Mammary epithelial cell (primary cell): ENCODE data around the gene ZNF580.

Experiments used
- EZH2 ChIP-seq: IDR thresholded peaks from 2 replicates; pipeline ENCODE4 v1.6.1; 2012; ENCODE audit warnings: low read length, inconsistent platforms, borderline replicate concordance
- TF ChIP-seq, protein P1 (sequence below), 2 donors: IDR thresholded peaks in 1 of 2; conservative IDR thresholded peaks in 1 of 2; 2 replicates each; pipeline ENCODE4 v1.5.1; 2011 to 2012; ENCODE audit warnings: inconsistent platforms in 2 of 2, low read length in 2 of 2, mild to moderate bottlenecking in 2 of 2, control low read depth in 1 of 2, low read depth in 1 of 2; ENCODE audit not compliant: insufficient read depth in 1 of 2; ENCODE audit errors: extremely low read depth in 1 of 2

DNA sequence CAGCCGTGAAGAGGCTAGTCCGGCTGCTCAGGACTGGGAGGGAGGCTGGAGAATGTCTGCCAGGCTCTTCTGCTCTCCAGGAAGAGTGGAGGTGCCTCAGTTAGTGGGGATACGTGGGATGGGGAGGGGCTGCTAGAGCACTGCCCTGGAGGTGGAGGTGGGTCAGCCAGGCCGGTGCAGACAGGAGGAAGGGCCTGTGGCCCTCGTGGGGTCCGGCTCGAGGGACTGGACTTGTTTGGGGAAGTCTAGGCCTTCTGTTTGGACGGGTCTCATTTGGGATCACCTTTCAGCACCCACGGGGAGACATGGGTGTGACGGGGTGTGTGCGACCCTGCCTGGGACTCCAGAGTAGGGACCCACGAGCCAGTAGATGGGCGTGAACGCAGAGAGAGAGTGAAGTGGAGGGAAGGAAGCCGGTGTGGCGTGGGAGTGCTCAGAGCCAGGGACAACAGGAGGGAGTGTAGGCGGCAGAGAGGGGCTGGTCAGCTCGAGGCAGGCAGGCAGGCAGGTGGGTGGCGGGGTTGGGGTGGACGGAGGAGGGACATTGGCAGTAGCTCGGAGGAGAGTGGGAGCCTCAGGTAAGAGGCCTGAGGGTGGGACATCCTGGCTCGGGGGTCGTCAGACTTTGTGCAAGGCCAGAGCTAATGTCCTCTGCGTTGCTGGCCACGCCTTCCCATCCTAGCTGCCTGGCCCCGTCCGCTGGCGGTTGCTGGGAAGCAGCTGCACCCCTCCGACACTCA is 45.7 kb downstream of the ZNF580 start:
- no peak for TF ChIP-seq EZH2
- TF ChIP-seq, protein P1, sequence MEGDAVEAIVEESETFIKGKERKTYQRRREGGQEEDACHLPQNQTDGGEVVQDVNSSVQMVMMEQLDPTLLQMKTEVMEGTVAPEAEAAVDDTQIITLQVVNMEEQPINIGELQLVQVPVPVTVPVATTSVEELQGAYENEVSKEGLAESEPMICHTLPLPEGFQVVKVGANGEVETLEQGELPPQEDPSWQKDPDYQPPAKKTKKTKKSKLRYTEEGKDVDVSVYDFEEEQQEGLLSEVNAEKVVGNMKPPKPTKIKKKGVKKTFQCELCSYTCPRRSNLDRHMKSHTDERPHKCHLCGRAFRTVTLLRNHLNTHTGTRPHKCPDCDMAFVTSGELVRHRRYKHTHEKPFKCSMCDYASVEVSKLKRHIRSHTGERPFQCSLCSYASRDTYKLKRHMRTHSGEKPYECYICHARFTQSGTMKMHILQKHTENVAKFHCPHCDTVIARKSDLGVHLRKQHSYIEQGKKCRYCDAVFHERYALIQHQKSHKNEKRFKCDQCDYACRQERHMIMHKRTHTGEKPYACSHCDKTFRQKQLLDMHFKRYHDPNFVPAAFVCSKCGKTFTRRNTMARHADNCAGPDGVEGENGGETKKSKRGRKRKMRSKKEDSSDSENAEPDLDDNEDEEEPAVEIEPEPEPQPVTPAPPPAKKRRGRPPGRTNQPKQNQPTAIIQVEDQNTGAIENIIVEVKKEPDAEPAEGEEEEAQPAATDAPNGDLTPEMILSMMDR (conservative IDR thresholded peaks at IDR 0.05 in 1 of 2, IDR thresholded peaks at IDR 0.05 in 1 of 2; ENCODE audit: extremely low read depth in 1 of 2, insufficient read depth in 1 of 2, low read depth in 1 of 2, low read length in 2 of 2): no peak
